Measurements from ENCODE around the gene IGSF22.

Gene IGSF22

DNA sequence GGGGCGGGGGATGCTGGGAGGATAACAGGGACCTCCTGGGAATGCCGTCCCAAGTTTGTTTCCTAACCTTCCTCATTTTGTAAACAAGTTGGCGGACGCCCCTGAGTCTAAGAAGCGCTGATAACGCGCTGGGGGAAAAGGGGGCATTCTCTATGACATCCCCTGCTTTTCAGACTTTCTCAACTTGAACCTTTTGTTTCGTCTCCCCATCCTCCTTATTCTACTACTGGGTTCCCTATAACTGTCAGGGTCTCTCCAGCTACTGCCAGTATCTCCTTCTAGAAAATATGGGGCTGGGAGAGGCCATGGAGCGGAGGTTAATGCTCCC lies 26.8 kb downstream of the IGSF22 start:
- Histone ChIP-seq H3K4me1 (ENCODE audit: control insufficient read depth, insufficient read depth, low read length) (no peaks in the 10 kb centered on the region), H3K27ac (ENCODE audit: extremely low read depth, low read depth, low read length) (no peak overlapping the region; the same call in 1 of the 2 replicates), H3K4me3 (ENCODE audit: low read depth, low read length) (peak overlapping the region; percentile 64), H3K36me3 (ENCODE audit: control insufficient read depth in 2 of 2, insufficient read depth in 1 of 2, low read length in 2 of 2) (no peaks in the 10 kb centered on the region), H3K9me3 (ENCODE audit: control insufficient read depth, insufficient read depth, low read depth, low read length) (no peaks in the 10 kb centered on the region)
- ChIA-PET CTCF (interaction anchor here (0.6 kb wide), 1 partner anchor 337 kb away, joined by 3 read pairs; no protein-coding TSS in a partner anchor), POLR2A (interaction anchor here (1.9 kb wide), 1 partner anchor 66 kb away, joined by 7 read pairs; the partner anchor contains the start of gene SPTY2D1)
- TF ChIP-seq ZNF335 (tag by site-specific recombination; conservative IDR thresholded peaks at IDR 0.05) (peak; percentile 50), ZNF175 (tag by site-specific recombination; IDR thresholded peaks at IDR 0.05) (no peak), ZNF121 (tag by site-specific recombination; IDR thresholded peaks at IDR 0.05) (no peak), ZNF510 (tag by site-specific recombination; IDR thresholded peaks at IDR 0.05; ENCODE audit: insufficient replicate concordance) (no peak), HOXA7 (CRISPR knock-in tag; IDR thresholded peaks at IDR 0.05; ENCODE audit: borderline replicate concordance) (no peak), KLF16 (tag by site-specific recombination; IDR thresholded peaks at IDR 0.05) (no peak; the same call in 1 of the 2 replicates), ZNF341 (tag by site-specific recombination; IDR thresholded peaks at IDR 0.05; ENCODE audit: low read depth) (no peak), SETDB1 (IDR thresholded peaks at IDR 0.05; ENCODE audit: insufficient read length, low read length) (no peak), EGR2 (tag by site-specific recombination; IDR thresholded peaks at IDR 0.05; ENCODE audit: low read depth) (0 out of 2 replicates have a peak, but pooled peaks have one; percentile 51), ZNF529 (tag by site-specific recombination; IDR thresholded peaks at IDR 0.05; ENCODE audit: insufficient replicate concordance) (no peak)

DNA sequence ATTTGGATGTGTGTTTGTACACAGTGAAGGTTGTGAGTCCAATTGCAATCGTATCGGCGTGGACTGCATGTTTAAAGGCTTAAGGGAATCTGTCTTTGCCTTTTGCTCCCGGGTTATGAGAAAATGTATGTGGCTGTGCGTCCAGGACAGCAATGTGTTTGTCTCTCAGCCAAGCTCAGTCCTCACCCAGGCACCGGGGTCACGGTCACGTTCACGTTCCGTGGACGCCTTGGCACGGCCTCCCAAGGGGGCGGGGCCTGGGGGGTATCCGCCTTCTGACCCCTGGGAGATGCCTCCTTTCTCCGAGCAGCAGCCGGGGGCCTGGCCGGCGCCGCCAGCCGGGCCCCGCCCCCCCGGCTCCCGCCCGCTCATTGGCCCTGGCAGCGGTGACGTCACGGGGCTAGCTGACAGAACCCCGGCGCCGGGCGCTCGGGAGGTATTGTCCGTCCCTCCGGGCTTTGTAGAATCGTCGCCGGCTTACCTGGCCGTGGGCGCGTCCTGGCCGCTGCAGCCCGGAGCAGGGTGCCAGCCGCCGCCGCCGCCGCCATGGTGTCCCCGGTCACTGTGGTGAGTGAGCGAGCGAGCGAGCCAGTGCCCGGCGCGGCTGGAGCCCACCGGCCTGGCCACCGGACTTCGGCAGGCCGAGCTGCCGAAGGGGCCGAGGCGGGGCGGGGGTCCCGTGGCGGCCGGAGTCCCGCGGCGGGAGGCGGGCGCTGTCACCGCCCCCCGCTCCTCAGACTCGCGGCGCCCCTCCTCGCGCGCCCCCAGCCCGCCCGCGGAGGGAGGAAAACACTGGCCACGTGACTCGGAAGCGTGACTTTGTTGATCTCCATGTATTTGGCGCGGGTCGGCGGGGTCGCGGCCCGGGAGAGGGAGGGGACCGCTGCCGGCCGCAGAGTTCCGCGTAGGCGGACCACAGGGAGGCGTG lies 27.4 kb downstream of the IGSF22 start, which contains the start of gene TMEM86A:
TMEM86A (plus strand) TSS at position 439 of the 928 bp plus-strand sequence; CDS start at position 547, 108 bp downstream.
- Histone ChIP-seq H3K36me3 (ENCODE audit: control insufficient read depth in 2 of 2, insufficient read depth in 1 of 2, low read length in 2 of 2) (no peaks in the 10 kb centered on the region), H3K9me3 (ENCODE audit: control insufficient read depth, insufficient read depth, low read depth, low read length) (no peaks in the 10 kb centered on the region), H3K4me1 (ENCODE audit: control insufficient read depth, insufficient read depth, low read length) (no peaks in the 10 kb centered on the region), H3K27ac (ENCODE audit: extremely low read depth, low read depth, low read length) (peak within 1 kb of the TSS; percentile 58; the same call in 1 of the 2 replicates), H3K4me3 (ENCODE audit: low read depth, low read length) (peak within 1 kb of the TSS; percentile 64)
- POLR2A ChIA-PET = interaction anchor here (0.5 to 1.9 kb wide), 3 partner anchors 65 to 594 kb away, joined by 3 to 7 read pairs (median 3); partner anchors contain the start of gene SPTY2D1
- CTCF ChIA-PET = interaction anchor here (0.6 to 1.1 kb wide), 2 partner anchors 23 to 336 kb away, joined by 3 read pairs; no protein-coding TSS in a partner anchor
- TF ChIP-seq ZFHX2 (tag by site-specific recombination; conservative IDR thresholded peaks at IDR 0.05) = peak; percentile 87
- 0 out of 2 replicates have a peak, but pooled peaks have one; percentile 72 for TF ChIP-seq HOXC10 (CRISPR knock-in tag; IDR thresholded peaks at IDR 0.05)
- TF ChIP-seq, protein P1, sequence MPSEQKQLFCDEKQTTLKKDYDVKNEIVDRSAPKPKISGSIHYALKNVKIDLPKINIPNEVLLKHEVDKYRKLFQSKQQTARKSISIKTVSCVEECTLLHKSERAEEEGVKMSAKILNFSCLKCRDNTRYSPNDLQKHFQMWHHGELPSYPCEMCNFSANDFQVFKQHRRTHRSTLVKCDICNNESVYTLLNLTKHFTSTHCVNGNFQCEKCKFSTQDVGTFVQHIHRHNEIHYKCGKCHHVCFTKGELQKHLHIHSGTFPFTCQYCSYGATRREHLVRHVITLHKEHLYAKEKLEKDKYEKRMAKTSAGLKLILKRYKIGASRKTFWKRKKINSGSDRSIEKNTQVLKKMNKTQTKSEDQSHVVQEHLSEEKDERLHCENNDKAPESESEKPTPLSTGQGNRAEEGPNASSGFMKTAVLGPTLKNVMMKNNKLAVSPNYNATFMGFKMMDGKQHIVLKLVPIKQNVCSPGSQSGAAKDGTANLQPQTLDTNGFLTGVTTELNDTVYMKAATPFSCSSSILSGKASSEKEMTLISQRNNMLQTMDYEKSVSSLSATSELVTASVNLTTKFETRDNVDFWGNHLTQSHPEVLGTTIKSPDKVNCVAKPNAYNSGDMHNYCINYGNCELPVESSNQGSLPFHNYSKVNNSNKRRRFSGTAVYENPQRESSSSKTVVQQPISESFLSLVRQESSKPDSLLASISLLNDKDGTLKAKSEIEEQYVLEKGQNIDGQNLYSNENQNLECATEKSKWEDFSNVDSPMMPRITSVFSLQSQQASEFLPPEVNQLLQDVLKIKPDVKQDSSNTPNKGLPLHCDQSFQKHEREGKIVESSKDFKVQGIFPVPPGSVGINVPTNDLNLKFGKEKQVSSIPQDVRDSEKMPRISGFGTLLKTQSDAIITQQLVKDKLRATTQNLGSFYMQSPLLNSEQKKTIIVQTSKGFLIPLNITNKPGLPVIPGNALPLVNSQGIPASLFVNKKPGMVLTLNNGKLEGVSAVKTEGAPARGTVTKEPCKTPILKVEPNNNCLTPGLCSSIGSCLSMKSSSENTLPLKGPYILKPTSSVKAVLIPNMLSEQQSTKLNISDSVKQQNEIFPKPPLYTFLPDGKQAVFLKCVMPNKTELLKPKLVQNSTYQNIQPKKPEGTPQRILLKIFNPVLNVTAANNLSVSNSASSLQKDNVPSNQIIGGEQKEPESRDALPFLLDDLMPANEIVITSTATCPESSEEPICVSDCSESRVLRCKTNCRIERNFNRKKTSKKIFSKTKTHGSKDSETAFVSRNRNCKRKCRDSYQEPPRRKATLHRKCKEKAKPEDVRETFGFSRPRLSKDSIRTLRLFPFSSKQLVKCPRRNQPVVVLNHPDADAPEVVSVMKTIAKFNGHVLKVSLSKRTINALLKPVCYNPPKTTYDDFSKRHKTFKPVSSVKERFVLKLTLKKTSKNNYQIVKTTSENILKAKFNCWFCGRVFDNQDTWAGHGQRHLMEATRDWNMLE (tag by site-specific recombination; conservative IDR thresholded peaks at IDR 0.05; ENCODE audit: low read depth) = no peak
- no peak for TF ChIP-seq ZEB2 (tag by site-specific recombination; IDR thresholded peaks at IDR 0.05)
- TF ChIP-seq ZBTB8A (tag by site-specific recombination; IDR thresholded peaks at IDR 0.05) = peak; percentile 74
- 0 out of 2 replicates have a peak, but pooled peaks have one; percentile 32 for TF ChIP-seq KLF16 (tag by site-specific recombination; IDR thresholded peaks at IDR 0.05)
- TF ChIP-seq GLIS2 (tag by site-specific recombination; IDR thresholded peaks at IDR 0.05) = peak; percentile 69
- peak; percentile 70; the same call in 1 of the 2 replicates for TF ChIP-seq ZNF76 (tag by site-specific recombination; IDR thresholded peaks at IDR 0.05; ENCODE audit: borderline replicate concordance, low read depth)
- TF ChIP-seq, protein P2, sequence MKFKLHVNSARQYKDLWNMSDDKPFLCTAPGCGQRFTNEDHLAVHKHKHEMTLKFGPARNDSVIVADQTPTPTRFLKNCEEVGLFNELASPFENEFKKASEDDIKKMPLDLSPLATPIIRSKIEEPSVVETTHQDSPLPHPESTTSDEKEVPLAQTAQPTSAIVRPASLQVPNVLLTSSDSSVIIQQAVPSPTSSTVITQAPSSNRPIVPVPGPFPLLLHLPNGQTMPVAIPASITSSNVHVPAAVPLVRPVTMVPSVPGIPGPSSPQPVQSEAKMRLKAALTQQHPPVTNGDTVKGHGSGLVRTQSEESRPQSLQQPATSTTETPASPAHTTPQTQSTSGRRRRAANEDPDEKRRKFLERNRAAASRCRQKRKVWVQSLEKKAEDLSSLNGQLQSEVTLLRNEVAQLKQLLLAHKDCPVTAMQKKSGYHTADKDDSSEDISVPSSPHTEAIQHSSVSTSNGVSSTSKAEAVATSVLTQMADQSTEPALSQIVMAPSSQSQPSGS (tag by site-specific recombination; IDR thresholded peaks at IDR 0.05; ENCODE audit: low read depth) = peak; percentile 83
- peak; percentile 54; the same call in 1 of the 2 replicates for TF ChIP-seq ZBTB48 (tag by site-specific recombination; IDR thresholded peaks at IDR 0.05)
- TF ChIP-seq ZBTB20 (tag by site-specific recombination; IDR thresholded peaks at IDR 0.05) = peak; percentile 78
- TF ChIP-seq SP2 (tag by site-specific recombination; IDR thresholded peaks at IDR 0.05) = peak; percentile 73
- 0 out of 2 replicates have a peak, but pooled peaks have one; percentile 26 for TF ChIP-seq KLF8 (tag by site-specific recombination; IDR thresholded peaks at IDR 0.05)
- TF ChIP-seq KLF10 (tag by site-specific recombination; IDR thresholded peaks at IDR 0.05) = peak; percentile 95
- peak; percentile 35; the same call in 1 of the 2 replicates for TF ChIP-seq GLIS1 (tag by site-specific recombination; IDR thresholded peaks at IDR 0.05)
- TF ChIP-seq, protein P3, sequence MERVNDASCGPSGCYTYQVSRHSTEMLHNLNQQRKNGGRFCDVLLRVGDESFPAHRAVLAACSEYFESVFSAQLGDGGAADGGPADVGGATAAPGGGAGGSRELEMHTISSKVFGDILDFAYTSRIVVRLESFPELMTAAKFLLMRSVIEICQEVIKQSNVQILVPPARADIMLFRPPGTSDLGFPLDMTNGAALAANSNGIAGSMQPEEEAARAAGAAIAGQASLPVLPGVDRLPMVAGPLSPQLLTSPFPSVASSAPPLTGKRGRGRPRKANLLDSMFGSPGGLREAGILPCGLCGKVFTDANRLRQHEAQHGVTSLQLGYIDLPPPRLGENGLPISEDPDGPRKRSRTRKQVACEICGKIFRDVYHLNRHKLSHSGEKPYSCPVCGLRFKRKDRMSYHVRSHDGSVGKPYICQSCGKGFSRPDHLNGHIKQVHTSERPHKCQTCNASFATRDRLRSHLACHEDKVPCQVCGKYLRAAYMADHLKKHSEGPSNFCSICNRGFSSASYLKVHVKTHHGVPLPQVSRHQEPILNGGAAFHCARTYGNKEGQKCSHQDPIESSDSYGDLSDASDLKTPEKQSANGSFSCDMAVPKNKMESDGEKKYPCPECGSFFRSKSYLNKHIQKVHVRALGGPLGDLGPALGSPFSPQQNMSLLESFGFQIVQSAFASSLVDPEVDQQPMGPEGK (tag by site-specific recombination; IDR thresholded peaks at IDR 0.05) = peak; percentile 21; the same call in 1 of the 2 replicates
